ENCODE measurements around the gene BRAF. TPM values are rescaled to one million over a fixed set of nuclear protein-coding genes. Genes with fewer than 3 reads are reported as not detected.
A peak's percentile ranks its signal among the peaks of the same experiment; 100 is the strongest.
"Not testable (repeated sequence)": the region's sequence is repeated elsewhere in the genome, so short reads cannot be mapped to it uniquely, and the experiment has no call there.

BRAF gene
- total RNA-seq, 1 donor from 2014 or later: 35.9 TPM

DNA sequence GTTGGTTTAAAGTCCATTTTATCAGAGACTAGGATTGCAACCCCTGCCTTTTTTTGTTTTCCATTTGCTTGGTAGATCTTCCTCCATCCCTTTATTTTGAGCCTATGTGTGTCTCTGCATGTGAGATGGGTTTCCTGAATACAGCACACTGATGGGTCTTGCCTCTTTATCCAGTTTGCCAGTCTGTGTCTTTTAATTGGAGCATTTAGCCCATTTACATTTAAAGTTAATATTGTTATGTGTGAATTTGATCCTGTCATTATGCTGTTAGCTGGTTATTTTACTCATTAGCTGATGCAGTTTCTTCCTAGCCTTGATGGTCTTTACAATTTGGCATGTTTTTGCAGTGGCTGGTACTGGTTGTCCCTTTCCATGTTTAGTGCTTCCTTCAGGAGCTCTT lies 212.3 kb downstream of the BRAF start:
- not testable (repeated sequence) for DNase-seq (ENCODE audit: low read depth)

DNA sequence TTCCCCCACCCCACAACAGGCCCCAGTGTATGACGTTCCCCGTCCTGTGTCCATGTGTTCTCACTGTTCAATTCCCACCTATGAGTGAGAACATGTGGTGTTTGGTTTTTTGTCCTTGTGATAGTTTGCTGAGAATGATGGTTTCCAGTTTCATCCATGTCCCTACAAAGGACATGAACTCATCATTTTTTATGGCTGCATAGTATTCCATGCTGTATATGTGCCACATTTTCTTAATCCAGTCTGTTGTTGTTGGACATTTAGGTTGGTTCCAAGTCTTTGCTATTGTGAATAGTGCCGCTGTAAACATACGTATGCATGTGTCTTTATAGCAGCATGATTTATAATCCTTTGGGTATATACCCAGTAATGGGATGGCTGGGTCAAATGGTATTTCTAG lies 216.0 kb downstream of the BRAF start:
- DNase-seq (ENCODE audit: low read depth): not testable (repeated sequence)

DNA sequence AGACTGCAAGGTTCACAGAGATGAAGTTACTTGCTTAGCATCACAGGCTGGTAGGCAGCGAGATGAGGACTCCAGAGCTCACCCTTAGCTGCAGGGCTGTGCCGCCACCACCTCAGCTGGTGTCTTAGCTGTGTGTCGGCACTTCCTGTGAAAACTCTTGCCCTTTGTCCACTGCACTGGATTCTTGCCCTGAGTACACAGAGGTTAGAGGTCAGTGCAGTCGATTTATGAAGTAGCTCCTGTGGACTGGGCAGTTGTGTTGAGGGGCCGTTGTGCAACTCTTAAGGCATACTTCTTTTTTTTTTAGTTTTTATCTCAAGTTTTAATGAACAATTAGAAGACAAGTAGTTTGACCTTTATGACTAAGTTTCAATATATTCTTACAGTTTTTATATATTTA lies 217.6 kb downstream of the BRAF start:
- DNase-seq (ENCODE audit: low read depth): no peak

DNA sequence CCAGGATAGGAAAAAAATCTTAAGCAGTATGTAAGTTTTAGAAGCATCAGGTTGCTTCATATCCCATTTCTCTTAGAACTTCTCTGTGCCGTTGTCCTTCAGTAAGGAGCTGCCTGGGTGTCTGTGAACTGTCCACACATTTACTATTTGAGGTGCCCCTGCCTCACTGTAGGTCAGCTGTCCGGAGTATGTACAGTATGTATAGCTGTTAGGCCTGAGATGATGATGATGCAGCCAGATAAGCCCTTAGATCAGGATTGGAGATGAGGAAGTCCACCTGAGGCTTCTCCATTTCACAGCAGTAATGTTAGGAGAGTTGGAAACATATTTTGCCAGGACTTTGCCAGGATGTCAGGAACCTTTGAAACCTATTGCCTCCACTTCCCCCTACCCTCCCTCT lies 220.5 kb downstream of the BRAF start:
- DNase-seq (ENCODE audit: low read depth): no peak

DNA sequence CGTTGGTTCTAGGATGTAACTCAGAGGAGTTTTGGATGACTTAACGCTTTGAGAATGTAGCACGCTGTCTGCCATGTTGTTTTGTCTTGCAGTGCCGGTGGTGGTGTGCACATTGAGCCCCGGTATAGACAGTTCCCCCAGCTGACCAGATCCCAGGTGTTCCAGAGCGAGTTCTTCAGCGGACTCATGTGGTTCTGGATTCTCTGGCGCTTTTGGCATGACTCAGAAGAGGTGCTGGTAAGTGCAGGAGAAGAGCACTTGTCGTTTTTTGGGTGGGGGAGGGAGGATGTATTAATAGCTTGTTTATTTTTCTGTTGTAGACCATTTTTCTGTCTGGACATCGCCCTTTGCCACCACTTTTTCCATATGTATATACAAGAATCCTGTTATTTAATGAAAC lies 222.0 kb downstream of the BRAF start:
- no peak for DNase-seq (ENCODE audit: low read depth)

DNA sequence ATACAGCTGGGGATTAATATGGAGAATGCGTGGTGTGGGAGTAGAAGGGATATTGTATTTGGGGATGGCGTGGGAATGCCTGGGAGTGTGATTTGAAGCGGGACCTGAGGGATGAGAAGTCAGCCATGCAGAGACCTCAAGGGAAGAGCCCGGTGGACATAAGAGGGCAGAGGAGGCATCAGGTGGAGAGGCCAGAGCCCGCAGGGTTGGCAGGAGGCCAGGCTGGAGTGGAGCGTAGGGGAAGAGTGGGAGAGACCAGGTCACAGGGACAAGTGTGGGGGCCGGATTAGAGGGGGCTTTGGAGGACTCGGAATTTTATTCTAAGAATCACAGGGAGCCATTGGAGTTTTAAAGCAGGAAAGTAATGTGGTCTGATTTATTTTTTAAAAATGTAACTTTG lies 226.3 kb downstream of the BRAF start:
- DNase-seq (ENCODE audit: low read depth): no peak

DNA sequence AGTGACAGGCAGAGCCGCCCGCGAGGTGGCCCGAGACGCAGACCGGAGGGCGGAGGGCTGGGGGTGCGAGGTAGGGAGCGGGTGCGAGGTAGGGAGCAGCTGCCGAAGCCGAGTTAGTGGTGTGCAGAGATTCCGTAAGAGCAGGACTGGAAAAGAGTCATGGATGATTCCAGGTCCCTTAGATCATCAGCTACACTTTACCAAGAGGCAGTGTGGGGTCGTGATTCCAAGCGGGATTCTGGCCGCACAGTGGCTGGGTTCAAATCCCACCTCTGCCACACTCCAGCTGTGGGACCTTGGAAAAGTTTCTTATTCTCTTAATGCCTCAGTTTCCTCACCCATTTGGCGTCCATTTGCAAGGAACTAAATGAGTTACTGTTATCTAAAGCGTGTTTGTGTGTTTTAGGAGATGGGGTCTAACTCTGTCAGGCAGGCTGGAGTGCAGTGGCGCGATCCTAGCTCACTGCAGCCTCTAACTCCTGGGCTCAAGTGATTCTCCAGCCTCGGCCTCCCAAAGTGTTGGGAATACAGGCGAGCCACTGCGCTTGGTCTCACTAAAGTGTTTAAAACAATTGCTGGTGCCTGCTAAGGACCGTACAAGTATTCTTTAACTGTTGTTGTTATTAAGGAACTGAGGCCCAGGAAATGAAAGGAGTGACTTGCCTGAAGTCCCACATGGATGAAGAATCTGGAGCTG lies 227.1 kb downstream of the BRAF start:
- DNase-seq (ENCODE audit: low read depth): peak; percentile 34

DNA sequence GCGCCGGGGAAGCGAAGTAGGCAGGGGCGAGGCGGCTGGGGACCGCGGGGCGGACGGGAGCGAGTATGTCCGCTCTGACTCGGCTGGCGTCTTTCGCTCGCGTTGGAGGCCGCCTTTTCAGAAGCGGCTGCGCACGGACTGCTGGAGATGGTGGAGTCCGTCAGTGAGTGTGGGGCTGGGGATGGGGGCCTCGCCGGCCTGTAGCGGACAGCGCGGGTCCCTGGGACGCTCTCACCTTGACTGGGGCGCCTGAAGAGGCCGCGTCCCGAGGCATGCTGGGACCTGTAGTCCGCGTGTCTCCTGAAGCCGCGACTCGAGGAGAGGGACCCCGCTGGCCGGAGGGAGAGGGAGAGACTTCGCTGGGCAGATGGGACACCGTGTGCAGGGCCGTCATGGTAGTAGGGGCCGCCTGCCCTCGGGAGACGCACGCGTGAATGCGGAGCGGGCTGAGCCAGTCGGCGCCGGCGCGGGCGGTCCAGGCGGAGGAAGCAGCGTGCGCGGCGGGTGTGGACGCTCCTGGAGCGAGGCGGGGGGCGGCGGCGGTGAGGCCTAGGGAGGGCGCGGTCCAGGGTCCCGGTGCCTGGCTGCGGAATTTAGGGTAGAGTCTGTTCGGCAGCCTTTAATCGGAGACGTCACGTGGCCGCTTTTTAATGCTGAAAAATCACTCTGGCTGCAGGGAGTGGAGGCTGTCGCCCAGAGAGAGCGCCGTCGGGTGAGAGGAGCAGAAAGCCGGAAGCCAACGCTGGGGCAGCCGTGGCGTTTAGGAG lies 227.9 kb downstream of the BRAF start, which contains the start of gene NDUFB2:
Gene NDUFB2 (plus strand): TSS at position 29 of the 767 bp plus-strand sequence. CDS start 37 bp downstream, at position 66.
- peak; percentile 55 for DNase-seq (ENCODE audit: low read depth)

DNA sequence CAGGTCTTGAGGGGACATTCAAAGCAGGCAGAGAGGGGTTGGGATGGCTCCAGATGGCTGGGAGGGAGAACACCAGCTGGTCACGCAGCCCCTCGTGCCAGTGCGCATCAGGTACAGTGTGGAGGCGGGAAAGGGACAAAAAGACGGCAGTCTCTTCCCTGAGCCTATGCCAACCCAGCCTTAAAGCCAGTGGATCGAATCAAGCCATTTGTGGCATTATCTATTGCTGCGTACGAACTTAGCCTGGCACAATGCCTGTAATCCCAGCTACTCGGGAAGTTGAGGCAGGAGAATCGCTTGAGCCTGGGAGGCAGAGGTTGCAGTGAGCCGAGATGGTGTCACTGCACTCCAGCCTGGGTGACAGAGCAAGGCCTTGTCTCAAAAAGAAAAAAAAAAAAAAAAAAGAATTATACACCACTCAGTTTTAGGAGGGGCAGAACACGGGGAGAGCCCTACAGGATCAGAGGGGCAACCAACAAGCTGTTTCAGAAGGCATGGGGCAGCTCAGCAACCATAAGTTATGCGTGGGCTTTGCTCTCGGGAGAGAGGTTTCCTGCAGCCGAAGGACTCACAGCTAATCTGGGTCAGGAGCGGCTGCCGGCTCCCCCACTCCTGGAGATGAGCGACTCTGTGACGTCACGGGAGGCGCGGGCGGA lies 228.6 kb downstream of the BRAF start:
- peak; percentile 64 for DNase-seq (ENCODE audit: low read depth)

DNA sequence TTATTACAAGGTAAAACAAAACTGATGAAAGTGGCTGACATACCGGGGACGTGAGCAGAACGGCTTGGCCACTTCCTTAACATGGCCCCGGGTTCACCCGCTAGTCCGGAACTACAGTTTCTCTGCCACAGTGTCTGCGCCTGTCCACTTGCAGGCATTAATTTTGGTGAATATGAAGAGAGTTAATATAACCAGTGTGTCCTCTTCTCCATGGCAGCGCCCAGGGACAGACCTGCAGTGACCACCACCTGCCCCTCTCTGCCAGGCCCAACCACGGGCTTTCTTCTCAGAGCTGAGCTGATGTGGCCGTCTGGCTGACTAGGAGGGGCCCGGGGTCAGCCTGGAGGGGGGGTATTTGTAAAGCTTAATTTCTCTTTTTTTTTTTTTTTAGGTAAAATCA lies 229.3 kb downstream of the BRAF start:
- DNase-seq (ENCODE audit: low read depth): no peak

DNA sequence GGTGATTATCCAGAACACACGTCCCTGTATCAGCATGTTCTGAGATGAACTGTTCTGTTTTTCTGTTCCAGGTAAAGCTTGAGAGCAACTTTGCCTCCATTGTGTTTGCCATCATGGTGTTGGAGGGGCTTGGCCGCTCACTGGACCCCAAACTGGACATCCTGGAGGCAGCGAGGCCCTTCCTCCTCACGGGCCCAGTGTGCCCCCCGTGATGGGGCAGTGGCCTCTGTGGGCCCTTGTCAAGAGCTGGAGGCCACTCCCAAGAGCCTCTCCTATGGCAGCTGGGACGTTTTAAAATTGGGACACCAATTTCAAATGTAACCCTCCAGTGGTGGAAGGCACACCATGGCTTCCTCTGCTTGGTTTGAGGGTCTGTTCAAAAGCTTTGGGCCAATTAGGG lies 230.1 kb downstream of the BRAF start:
- no peak for DNase-seq (ENCODE audit: low read depth)

DNA sequence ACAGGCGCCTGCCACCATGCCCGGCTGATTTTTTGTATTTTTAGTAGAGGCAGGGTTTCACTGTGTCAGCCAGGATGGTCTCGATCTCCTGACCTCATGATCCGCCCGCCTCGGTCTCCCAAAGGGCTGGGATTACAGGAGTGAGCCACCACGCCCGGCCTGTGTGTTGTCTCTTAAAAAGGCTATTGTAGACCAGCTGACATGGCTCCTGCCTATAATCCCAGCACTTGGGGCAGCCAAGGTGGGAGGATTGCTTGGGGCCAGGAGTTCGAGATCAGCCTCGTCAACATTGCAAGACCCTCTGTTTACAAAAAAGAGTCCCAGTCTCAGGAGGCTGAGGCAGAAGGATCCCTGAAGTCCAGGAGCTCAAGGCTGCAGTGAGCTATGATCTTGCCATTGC lies 230.9 kb downstream of the BRAF start:
- DNase-seq (ENCODE audit: low read depth): not testable (repeated sequence)

DNA sequence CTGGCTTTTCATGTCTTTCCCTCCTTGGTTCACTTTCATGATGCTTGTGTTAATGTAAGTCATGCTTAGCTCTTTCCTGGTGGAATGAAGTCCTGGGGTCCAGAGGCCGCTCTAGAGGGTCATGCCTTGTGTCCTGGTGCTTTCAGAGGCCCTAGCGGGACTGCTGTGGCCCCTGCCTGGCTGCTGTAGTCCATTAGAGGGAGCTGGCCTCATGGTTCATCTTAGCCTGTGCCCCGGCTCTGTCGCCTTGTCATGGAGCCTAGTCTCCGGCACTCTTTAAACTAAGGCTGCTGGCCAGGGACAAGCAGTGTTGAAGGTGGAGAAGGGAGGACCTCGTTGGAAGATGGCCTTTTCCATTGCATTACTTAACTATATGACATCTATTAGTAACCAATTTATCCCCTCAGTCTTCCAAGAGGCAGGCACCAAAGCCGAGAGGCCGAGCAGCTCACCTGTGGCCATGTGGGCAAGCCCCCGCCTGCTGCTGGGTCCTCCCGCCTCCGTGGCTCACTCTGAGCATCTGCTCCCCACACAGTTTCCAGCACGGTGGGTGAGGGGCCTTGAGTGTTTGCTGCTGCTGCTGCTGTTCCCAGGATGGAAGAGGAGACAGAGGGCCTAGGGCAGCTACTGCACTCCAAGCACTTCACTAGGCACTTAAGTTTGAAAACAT lies 233.2 kb downstream of the BRAF start:
- no peak for DNase-seq (ENCODE audit: low read depth)

DNA sequence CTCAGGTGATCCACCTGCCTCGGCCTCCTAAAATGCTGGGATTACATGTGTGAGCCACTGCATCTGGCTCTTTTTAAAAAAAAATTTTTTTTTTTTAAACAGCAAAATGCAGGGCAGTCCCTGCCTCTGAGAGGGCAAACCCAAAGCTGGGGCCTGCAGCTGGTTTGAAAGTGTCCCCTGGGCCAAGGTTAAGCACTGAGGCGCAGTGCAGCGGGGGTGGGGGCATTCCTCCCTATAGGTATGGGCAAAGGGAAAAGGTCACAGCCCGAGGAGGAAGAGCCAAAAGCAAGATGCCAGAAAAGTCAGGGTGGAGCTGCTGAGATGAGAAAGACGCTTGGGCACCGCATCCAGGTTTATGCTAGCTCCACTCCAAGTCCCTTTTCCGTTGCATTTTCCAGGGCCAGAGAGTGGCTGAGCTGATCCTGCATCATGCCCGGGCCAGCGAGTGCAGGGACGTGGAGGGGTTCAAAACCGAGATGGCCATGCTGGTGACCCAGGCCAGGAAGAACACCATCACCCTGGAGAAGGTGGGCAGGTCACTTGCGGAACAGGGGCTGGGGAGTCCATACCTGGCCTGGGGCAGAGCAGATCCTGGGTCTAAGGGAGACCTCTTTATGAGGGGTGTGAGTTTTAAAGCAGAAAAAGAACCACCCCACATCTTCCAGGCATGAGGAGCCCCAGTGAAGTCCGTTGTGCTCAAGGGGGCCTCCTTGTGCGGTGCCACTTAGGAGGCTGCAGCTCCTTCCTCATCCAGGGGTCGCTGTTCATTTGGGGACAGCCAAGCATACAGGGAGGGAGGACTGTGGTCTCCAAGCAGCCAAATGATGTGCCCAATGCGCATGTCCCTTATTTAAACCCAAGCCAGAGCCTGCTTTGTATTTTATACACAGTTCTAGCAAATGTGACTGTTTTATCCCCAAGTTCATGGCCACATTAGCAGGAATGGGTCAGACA lies 235.3 kb downstream of the BRAF start:
- no peak for DNase-seq (ENCODE audit: low read depth)

DNA sequence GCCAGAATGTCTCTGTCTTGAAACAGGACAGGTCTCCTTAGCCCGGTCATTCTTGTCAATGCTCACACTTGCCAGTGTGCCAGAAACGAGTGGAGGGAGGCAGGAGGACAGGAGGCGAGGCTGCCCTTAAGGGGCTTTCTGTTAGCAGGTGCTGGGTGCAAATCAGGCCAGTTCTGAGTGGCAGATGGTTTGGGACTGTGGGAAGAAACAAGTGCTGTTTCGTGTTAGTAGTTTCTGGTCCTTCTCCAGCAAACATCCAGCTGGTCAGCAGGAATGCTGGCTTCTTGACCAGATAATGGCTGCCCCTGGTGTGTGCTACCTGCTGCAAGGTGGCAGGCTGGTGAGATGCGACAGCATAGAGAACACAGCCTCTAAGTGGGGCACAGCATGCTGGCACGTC lies 236.4 kb downstream of the BRAF start:
- no peak for DNase-seq (ENCODE audit: low read depth)

DNA sequence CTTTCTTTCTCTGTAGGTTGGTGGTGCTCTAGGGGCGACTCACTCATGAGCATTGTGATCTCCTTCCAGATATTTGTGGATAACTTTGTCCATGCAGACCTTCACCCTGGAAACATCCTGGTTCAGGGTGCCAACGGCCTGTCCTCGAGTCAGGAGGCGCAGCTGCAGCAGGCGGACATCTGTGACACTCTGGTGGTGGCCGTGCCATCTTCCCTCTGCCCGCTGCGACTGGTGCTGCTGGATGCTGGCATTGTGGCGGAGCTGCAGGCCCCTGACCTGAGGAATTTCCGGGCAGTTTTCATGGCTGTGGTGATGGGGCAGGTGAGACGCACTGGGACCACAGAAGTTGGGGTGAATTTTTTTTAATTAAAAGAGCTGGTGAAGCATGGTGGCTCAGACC lies 237.8 kb downstream of the BRAF start:
- no peak for DNase-seq (ENCODE audit: low read depth)

DNA sequence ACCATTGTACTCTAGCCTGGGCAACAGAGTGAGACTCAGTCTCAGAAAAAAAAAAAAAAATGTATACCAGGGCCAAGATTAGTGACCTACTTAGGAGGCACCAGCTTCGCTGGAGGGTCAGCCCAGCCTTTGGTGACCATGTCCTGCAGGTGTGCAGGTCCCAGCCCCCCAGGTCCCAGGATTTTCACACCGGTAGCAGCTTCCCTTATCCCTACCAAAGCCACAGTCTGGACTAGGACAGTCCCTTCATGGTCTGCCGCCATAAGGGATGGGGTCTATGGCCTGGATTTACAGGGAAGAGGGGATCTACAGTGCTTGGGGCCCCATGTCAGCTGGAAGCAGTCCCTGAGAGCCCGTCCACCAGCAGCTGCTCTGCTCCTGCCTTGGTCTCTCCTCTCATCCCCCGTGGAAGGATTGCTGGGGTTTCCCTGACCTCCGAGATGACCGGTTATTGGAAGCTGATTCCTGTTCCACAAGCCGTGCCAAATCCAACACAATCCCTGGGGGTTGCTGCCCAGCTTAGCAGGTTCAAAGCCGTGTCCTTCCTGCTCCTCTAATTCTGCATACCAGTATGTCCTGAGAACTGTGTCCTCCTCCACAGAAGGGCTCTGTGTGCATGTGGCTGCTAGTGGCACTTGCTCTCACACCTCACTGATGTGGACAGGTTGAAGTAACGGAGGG lies 239.2 kb downstream of the BRAF start:
- no peak for DNase-seq (ENCODE audit: low read depth)

DNA sequence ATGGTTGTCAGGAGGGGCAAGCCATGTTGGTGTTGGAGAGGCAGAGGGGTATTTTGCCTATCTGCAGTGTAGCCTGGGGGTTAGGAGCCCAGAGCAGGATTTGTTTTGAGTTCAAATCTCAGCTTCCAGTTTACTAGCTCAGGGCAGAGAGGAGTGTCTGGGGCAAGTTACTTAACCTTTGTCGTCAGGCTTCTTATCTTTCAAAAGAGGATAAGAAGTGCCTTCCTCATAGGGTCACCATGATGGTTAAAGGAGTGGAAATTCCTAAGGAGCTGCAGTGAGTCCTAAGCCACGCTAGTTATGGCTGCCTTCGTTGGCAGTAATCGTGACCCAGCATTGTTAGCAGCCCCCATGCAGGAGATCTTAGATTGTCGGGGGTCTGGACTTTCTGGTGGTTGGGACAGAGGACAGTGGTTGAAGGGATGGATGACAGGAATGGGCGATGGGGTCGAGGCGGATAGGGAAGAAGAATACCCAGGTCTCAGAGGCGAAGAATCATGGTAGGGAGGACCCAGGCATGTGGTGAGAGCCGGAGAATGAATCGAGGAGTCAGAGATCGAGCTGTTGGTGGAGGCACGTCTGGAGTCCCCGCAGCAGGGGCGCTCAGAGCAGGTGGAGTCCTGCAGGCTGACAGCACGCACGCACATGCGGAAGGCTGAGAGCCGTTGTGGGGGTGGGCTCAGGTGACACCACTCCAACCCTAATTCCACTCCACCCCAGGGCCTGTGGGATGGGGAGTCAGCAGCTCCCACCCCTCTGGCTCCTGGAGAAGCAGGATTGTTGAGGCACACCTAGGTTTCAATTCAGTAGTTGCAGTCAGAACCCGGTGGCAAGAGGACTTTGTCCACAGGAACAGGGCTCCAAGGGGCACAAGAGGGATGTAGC lies 240.4 kb downstream of the BRAF start:
- no peak for DNase-seq (ENCODE audit: low read depth)

DNA sequence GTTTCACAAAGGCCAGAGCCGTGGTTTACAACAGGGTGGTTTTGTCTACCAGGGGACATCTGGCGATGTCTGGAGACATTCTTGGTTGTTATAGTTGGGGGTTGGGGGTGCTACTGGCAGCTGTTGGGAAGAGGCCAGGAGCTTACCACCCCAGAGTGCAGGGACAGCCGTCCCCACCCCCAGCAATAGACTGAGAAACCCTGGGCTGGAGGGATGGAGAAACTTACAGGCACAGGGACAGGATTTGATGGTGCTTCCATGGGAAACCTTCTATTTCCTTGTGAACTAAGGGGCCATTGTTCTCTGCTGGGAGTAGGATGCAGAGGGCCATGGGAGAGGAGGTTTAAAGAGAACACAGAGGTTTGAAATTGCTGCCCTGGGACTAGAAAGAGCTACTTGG lies 241.1 kb downstream of the BRAF start:
- DNase-seq (ENCODE audit: low read depth): no peak

DNA sequence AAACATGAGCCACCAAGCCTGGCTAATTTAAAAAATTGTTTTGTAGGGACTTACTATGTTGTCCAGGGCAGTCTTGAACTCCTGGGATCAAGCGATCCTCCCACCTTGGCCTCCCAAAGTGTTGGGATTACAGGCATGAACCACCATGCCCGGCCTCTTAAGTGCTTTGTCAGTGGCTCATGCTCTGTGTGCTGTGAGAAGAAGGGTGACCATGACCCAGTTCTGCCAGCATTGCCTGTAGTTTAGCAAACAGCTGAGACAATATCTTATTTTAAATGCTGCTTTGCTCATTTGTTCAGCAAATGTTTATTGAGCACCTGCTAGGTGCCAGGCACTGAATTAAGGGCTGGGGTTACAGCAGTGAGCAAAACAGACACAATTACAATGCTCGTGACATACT lies 243.0 kb downstream of the BRAF start:
- DNase-seq (ENCODE audit: low read depth): no peak

All from renal cortical epithelial cell (primary cell).